Bronchial epithelial cell (primary cell): ENCODE data around the gene FHIT. TPM values are rescaled to one million over a fixed set of nuclear protein-coding genes. Genes with fewer than 3 reads are reported as not detected.
A peak's percentile ranks its signal among the peaks of the same experiment; 100 is the strongest.

ENCODE experiments used
- DNase-seq: peaks from one replicate; pipeline ENCODE4 v3.0.0-alpha.2; 2010; ENCODE audit warnings: low read depth
- FAIRE-seq: peaks from 2 replicates; lab custom pipeline; 2011; peaks lifted over from hg19 to GRCh38; lab: Jason Lieb, UNC
- H3K27me3 ChIP-seq: 2 replicates; pipeline ENCODE4 v1.5.1; 2011; ENCODE audit warnings: low read length; ENCODE audit not compliant: control insufficient read depth, insufficient read depth
- H3K36me3 ChIP-seq: 2 replicates; pipeline ENCODE4 v1.5.1; 2011; ENCODE audit warnings: low read length; ENCODE audit not compliant: control insufficient read depth, insufficient read depth
- H3K4me3 ChIP-seq: 2 replicates; pipeline ENCODE4 v1.5.1; 2011; ENCODE audit warnings: mild to moderate bottlenecking, low read depth, low read length, control low read depth
- CTCF ChIP-seq: IDR thresholded peaks from 2 replicates; pipeline ENCODE4 v1.5.1; 2011; ENCODE audit warnings: mild to moderate bottlenecking, moderate library complexity, low read length, control low read depth, inconsistent platforms; ENCODE audit not compliant: insufficient read depth, severe bottlenecking
- total RNA-seq: library from RNA; depleted of rRNA; stranded (reverse); fragments of >200 nt; gene quantifications from 2 replicates; pipeline ENCODE4 v1.2.1, GENCODE V29; 2014

Gene FHIT
- total RNA-seq, 1 donor from 2014 or later, result 1.6 TPM

- no peak for DNase-seq
- no peak for TF ChIP-seq CTCF
- no peaks in the 10 kb centered on the region for H3K36me3 ChIP-seq
- no peaks in the 10 kb centered on the region for H3K27me3 ChIP-seq
- H3K4me3 ChIP-seq, result no peak overlapping the region
- FAIRE-seq, result peak; percentile 13
Measured at GRCh38 chr3:59895972-59896371, 1355.3 kb downstream of the FHIT start.

DNA sequence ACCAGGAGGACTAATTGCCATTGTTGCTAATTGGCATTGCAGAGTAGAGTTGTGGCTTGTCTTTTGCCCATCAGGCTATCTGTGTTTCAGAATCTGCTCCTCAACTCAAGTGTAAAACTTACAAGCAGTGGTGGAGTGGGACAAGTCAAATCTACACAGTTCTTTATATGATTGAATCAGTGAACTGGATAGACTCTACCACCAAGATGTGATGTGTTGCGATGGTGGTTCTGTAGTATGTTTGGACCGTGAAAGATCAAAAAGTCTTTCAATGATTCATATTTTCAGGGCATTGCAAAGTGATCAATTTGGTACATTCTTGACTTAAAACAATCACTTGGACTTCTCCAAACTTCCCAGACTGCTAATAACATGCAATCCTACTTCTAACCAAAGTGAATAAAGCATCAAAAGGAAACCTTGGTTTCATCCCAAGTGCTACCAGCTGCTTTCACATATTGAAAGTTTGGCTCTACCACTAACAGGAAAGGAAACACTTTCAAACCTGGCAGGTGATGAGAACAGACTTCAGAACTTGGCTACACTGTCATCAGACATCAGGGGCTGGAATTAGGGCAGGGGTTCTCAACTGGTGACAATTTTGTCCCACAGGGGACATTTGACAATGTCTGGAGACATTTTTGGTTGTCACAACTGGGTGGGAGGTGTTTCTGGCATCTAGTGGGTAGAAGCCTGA lies 1356.7 kb downstream of the FHIT start:
- TF ChIP-seq CTCF, result no peak
- FAIRE-seq (no peak), DNase-seq (no peak)
- H3K4me3 ChIP-seq, result no peak overlapping the region
- H3K27me3 ChIP-seq, result no peaks in the 10 kb centered on the region
- no peaks in the 10 kb centered on the region for H3K36me3 ChIP-seq

GRCh38 chr3:59890639-59891038 lies 1360.6 kb downstream of the FHIT start:
- DNase-seq, result no peak
- H3K4me3 ChIP-seq, result no peak overlapping the region
- TF ChIP-seq CTCF, result no peak
- no peaks in the 10 kb centered on the region for H3K36me3 ChIP-seq
- no peak for FAIRE-seq
- no peaks in the 10 kb centered on the region for H3K27me3 ChIP-seq

- FAIRE-seq (no peak), DNase-seq (no peak)
- Histone ChIP-seq H3K36me3 (no peaks in the 10 kb centered on the region), H3K27me3 (no peaks in the 10 kb centered on the region), H3K4me3 (no peak overlapping the region)
- TF ChIP-seq CTCF, result no peak
Measured at GRCh38 chr3:59886790-59887189, 1364.5 kb downstream of the FHIT start.

DNA sequence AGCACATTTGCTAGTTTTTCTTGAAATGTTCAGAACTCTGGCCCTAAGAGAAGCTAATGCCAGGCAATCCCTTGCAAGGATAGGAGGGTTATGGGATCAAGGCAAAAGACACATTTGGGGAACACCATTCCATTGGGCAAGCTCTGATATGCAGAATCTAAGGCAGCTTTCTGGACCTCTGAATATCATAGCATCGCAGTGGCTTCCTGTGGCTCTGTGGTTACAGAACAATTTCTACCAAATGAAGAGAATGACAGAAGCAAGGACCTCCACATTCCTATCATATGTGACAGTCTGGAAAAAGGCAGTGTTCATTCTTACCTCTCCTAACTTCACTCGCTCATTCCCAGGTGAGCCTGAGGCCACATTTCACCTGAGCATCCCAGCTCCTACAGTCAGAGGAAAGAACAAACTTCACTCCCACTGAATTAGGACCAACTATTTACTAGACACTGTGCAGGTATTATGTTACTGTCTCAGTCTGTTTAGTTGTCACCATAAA lies 1365.3 kb downstream of the FHIT start:
- Histone ChIP-seq H3K27me3 (no peaks in the 10 kb centered on the region), H3K4me3 (no peak overlapping the region), H3K36me3 (no peaks in the 10 kb centered on the region)
- no peak for FAIRE-seq
- no peak for TF ChIP-seq CTCF
- DNase-seq, result no peak

GRCh38 chr3:59885101-59885500 lies 1366.2 kb downstream of the FHIT start:
- no peak for DNase-seq
- Histone ChIP-seq H3K27me3 (no peaks in the 10 kb centered on the region), H3K4me3 (no peak overlapping the region), H3K36me3 (no peaks in the 10 kb centered on the region)
- FAIRE-seq, result no peak
- no peak for TF ChIP-seq CTCF
